Measurements from ENCODE around the gene S100A9.
A peak's percentile ranks its signal among the peaks of the same experiment; 100 is the strongest.
"Not testable (repeated sequence)": the region's sequence is repeated elsewhere in the genome, so short reads cannot be mapped to it uniquely, and the experiment has no call there.

Gene S100A9

GRCh38 chr1:153390938-153391710, 33.5 kb downstream of the S100A9 start, which contains the start of gene S100A8:
Gene S100A8 (minus strand): TSS chr1:153391073. CDS start chr1:153390535, 538 bp downstream.
- no peak for DNase-seq

GRCh38 chr1:153392258-153392657, 34.6 kb downstream of the S100A9 start:
- DNase-seq, result no peak

GRCh38 chr1:153392822-153393221, 35.2 kb downstream of the S100A9 start:
- DNase-seq, result no peak

- no peak for DNase-seq
Observed at GRCh38 chr1:153393926-153394325, 36.3 kb downstream of the S100A9 start.

GRCh38 chr1:153394391-153394790, 36.7 kb downstream of the S100A9 start:
- no peak for DNase-seq

GRCh38 chr1:153395136-153395685, 37.6 kb downstream of the S100A9 start:
- no peak for DNase-seq

- no peak for DNase-seq
Observed at GRCh38 chr1:153395776-153396175, 38.1 kb downstream of the S100A9 start.

GRCh38 chr1:153396461-153396860, 38.8 kb downstream of the S100A9 start:
- no peak for DNase-seq

GRCh38 chr1:153397051-153397923, 39.6 kb downstream of the S100A9 start:
- no peak for DNase-seq

- DNase-seq, result no peak
Observed at GRCh38 chr1:153397924-153398651, 40.4 kb downstream of the S100A9 start.

GRCh38 chr1:153399401-153400055, 41.9 kb downstream of the S100A9 start:
- no peak for DNase-seq

GRCh38 chr1:153400244-153400643, 42.6 kb downstream of the S100A9 start:
- peak; percentile 51 for DNase-seq

GRCh38 chr1:153401461-153401860, 43.8 kb downstream of the S100A9 start:
- DNase-seq, result no peak

- no peak for DNase-seq
Observed at GRCh38 chr1:153402226-153402625, 44.6 kb downstream of the S100A9 start.

- DNase-seq, result no peak
Observed at GRCh38 chr1:153403421-153404085, 45.9 kb downstream of the S100A9 start.

GRCh38 chr1:153404086-153404635, 46.5 kb downstream of the S100A9 start:
- no peak for DNase-seq

- no peak for DNase-seq
Observed at GRCh38 chr1:153404768-153405167, 47.1 kb downstream of the S100A9 start.

- not testable (repeated sequence) for DNase-seq
Observed at GRCh38 chr1:153405825-153406599, 48.4 kb downstream of the S100A9 start.

GRCh38 chr1:153407274-153407673, 49.6 kb downstream of the S100A9 start:
- DNase-seq, result not testable (repeated sequence)
